SU-DHL-6 (cell line): Measurements from ENCODE around the gene SLC1A1.

Experiments
- CTCF ChIP-seq: fragments of 200-600 bp; sonication (generic); IDR thresholded peaks from one replicate; pipeline ENCODE4 v1.5.1; 2017; ENCODE audit warnings: antibody characterized with exemption, mild to moderate bottlenecking, low read length, moderate library complexity; ENCODE audit not compliant: insufficient read depth, poor library complexity, severe bottlenecking
- EZH2phosphoT487 ChIP-seq: fragments of 200-600 bp; sonication (generic), shearing (Covaris generic); conservative IDR thresholded peaks from 2 replicates; pipeline ENCODE4 v1.6.1; 2018; ENCODE audit warnings: mild to moderate bottlenecking, antibody characterized with exemption, low read length, moderate library complexity, mixed read lengths

DNA sequence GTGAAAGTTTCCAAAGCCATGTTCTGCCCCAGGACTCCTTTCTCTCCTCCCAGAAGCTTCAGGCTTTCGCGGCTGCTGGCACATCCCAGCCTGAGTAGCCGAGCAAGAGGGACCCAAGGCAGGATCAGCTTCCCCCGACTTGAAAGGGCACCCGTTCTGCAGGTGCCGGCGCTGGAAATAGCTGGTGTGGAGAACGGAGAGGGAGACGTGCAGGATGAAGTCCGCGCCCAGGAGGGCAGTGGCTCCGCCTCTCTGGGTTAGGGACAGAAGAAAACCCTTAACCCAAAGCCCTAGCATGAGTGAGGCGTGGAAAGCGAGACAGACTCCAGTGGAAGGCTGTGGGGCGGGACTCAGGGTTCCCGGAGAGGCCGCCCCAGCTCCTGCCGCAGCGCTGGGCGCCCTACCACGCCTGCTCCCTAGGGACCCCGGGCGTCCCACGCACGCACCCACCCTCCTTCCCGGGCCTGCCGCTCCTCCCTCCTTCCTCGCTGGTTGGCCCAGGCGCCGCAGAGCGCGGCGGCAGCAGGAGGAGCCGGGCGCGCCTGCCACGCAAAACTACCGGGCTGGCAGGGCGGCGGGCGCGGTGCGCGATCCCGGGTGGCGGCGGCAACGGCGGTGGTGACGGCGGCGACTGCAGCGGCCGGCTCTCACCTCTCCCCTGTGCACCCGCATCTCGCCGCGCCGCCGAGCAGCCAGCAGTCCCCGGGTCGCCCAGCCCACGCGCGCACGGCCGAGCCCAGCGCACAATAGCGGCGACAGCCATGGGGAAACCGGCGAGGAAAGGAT is at the start of gene SLC1A1:
- TF ChIP-seq CTCF = no peak
- no peak for TF ChIP-seq EZH2phosphoT487
